ENCODE data around the gene CD180.

CD180 gene

DNA sequence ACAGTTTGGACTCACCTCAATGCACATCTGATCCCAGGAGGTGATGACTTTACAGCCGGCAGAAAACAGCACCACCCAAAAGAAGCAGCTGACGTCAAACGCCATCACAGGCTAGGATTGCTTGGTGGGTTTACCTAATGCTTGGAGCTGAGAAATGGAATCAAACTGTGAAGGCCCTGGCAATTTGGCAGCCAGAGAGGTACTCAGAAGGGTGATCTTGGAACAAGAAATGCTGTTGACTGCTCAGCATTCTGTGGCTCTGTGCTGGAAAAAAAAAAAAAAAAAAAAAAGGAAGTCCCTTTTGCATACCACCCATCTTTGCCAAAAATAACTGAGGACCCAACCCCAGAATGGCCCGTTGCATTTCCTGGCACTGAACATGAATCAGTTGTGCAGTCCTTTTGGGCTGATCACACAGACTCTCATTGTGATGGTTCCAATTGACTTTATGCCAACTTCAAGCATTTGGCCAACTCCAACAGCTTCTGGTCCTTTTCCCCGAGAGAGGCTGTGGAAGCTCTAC, at the start of gene CD180:
TSS of gene CD180 (minus strand) at position 263 of the 523 bp plus-strand sequence. CDS start at position 105, 158 bp downstream.
- Histone ChIP-seq H3K27ac (ENCODE audit: low read length) (no peak within 1 kb of the TSS), H3K4me1 (ENCODE audit: insufficient read depth, low read length) (no peaks in the 10 kb centered on the region), H3K36me3 (ENCODE audit: insufficient read depth, low read depth, low read length) (no peaks in the 10 kb centered on the region), H3K4me3 (ENCODE audit: low read length) (no peak within 1 kb of the TSS), H3K9me3 (ENCODE audit: insufficient read depth, low read depth, low read length) (no peaks in the 10 kb centered on the region; the same call in 1 of the 2 replicates), H3K27me3 (ENCODE audit: insufficient read depth, low read length) (no peaks in the 10 kb centered on the region), H3K9ac (ENCODE audit: low read depth, low read length) (no peak within 1 kb of the TSS)

DNA sequence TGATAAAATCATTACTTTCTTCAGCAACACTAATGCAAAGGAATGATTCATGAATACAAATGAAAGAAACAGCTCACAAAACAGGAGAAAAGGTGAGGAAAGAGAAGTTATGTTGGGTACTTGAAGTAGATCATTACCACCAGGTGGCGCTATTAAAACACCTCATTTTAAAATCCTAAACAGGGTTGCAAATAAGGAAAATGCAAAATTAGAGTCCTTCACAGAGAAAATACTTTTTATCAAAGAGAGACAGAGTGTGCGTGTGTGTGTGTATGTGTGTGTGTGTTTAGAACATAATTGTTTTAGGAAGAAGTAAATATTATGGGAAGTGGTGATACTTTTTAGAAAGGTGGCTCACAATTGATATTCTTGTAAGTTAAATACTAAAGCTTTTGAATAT, 49.5 kb upstream of the CD180 start:
- Histone ChIP-seq H3K9ac (ENCODE audit: low read depth, low read length) (no peak overlapping the region), H3K27ac (ENCODE audit: low read length) (no peak overlapping the region)

DNA sequence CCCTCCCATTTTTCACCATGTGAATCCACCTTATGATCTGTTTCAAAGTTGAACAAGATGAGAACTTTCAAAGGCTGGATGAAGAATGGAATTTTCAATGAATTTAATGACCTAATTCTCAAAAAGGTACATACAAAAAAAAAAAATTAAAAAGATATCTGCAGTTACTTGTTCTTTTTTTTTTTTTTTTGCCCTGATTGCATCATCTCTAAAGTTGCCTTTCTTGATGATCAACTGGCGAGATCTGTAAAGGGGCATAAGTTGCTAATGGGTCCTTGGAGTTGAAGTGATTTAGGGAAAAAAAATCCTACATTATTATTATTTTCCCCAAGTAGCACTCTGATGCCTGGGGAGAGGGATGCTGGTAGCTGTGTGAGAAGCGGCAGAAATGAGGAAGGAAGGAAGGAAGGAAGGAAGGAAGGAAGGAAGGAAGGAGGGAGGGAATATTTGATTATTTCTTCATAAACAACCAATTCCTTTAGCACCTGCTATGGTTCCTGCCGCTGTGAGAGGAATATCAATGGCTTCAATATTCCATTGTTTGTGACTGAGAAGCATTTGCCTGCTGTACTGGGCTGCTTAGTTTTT, 48.8 kb upstream of the CD180 start:
- Histone ChIP-seq H3K36me3 (ENCODE audit: insufficient read depth, low read depth, low read length) (no peaks in the 10 kb centered on the region), H3K4me1 (ENCODE audit: insufficient read depth, low read length) (no peaks in the 10 kb centered on the region; the same call in none of the 2 replicates), H3K27me3 (ENCODE audit: insufficient read depth, low read length) (no peaks in the 10 kb centered on the region), H3K9ac (ENCODE audit: low read depth, low read length) (no peak overlapping the region), H3K9me3 (ENCODE audit: insufficient read depth, low read depth, low read length) (no peaks in the 10 kb centered on the region), H3K27ac (ENCODE audit: low read length) (no peak overlapping the region), H3K4me3 (ENCODE audit: low read length) (no peak overlapping the region)

More for the DNA sequence above, 49.5 kb upstream of the CD180 start:
- Histone ChIP-seq H3K36me3 (ENCODE audit: insufficient read depth, low read depth, low read length) (no peaks in the 10 kb centered on the region), H3K27me3 (ENCODE audit: insufficient read depth, low read length) (no peaks in the 10 kb centered on the region), H3K4me3 (ENCODE audit: low read length) (no peak overlapping the region), H3K4me1 (ENCODE audit: insufficient read depth, low read length) (no peaks in the 10 kb centered on the region; the same call in none of the 2 replicates), H3K9me3 (ENCODE audit: insufficient read depth, low read depth, low read length) (no peaks in the 10 kb centered on the region)

DNA sequence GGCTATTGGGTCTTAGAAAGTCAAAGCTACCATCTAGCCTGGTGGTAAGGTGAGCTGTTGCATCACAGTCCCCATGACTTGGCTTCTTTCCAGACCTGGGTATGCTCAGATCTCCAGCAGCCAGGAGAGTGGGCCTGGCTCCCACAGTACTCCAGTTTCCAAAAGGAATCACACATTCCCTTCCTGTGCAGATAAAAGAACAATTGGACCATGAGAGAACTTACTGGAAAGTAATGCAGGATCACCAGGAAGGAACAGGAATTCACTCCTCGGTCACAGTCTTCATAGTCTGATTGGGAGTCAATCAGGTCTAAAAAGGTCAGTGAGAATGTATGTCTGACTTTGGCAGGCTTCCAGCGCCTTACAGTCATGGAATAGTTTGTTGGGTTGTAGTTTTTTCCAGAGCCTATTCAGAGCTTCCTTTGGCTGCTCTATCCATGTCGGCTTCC, 47.8 kb upstream of the CD180 start:
- no peaks in the 10 kb centered on the region for H3K9me3 ChIP-seq (ENCODE audit: insufficient read depth, low read depth, low read length)
- no peak overlapping the region for H3K9ac ChIP-seq (ENCODE audit: low read depth, low read length)
- H3K4me1 ChIP-seq (ENCODE audit: insufficient read depth, low read length): no peaks in the 10 kb centered on the region; the same call in none of the 2 replicates
- H3K4me3 ChIP-seq (ENCODE audit: low read length): no peak overlapping the region
- no peak overlapping the region for H3K27ac ChIP-seq (ENCODE audit: low read length)
- H3K36me3 ChIP-seq (ENCODE audit: insufficient read depth, low read depth, low read length): no peaks in the 10 kb centered on the region
- no peaks in the 10 kb centered on the region for H3K27me3 ChIP-seq (ENCODE audit: insufficient read depth, low read length)

DNA sequence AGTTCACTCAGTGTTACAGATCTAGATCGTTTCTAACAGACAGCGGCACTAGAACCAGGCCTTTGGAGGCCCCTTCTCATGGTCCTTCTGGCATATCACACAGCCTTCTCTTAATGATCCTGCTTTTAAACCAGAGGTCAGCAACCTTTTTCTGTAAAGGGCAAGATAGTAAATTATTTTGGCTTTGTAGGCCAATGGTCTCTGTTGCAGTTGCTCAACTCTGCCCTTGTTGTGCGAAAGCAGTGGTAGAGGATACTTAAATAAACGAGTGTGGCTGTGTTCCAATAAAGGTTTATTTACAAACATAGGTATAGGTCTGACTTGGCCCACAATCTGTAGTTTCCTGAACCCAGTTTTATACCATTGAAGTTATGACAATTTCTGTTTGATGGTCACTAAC, 47.3 kb upstream of the CD180 start:
- Histone ChIP-seq H3K27ac (ENCODE audit: low read length) (no peak overlapping the region), H3K36me3 (ENCODE audit: insufficient read depth, low read depth, low read length) (no peaks in the 10 kb centered on the region), H3K27me3 (ENCODE audit: insufficient read depth, low read length) (no peaks in the 10 kb centered on the region), H3K9me3 (ENCODE audit: insufficient read depth, low read depth, low read length) (no peaks in the 10 kb centered on the region), H3K4me1 (ENCODE audit: insufficient read depth, low read length) (no peaks in the 10 kb centered on the region; the same call in none of the 2 replicates), H3K4me3 (ENCODE audit: low read length) (no peak overlapping the region), H3K9ac (ENCODE audit: low read depth, low read length) (no peak overlapping the region)

DNA sequence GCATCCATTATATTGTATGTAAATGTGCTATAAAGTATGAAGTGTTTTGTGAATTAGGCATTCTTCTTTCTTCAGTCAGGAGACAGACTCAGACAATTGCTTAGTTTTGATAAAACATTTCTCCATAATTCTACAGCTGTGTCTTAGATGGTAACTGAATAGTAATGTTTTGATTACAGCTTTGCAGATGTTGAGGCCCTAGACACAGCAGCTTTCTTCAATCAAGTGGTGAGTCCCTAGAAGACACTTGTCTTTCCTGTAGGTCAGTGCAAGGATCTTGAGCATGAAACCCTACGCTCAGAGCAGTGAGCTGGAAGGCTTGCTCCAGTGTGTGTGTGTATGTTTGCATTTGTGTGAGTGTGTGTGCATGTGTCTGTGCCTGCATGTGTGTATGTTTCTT, 46.8 kb upstream of the CD180 start:
- no peak overlapping the region for H3K9ac ChIP-seq (ENCODE audit: low read depth, low read length)
- no peak overlapping the region for H3K27ac ChIP-seq (ENCODE audit: low read length)
- H3K36me3 ChIP-seq (ENCODE audit: insufficient read depth, low read depth, low read length): no peaks in the 10 kb centered on the region
- no peaks in the 10 kb centered on the region; the same call in none of the 2 replicates for H3K4me1 ChIP-seq (ENCODE audit: insufficient read depth, low read length)
- H3K4me3 ChIP-seq (ENCODE audit: low read length): no peak overlapping the region
- H3K9me3 ChIP-seq (ENCODE audit: insufficient read depth, low read depth, low read length): no peaks in the 10 kb centered on the region
- H3K27me3 ChIP-seq (ENCODE audit: insufficient read depth, low read length): no peaks in the 10 kb centered on the region

DNA sequence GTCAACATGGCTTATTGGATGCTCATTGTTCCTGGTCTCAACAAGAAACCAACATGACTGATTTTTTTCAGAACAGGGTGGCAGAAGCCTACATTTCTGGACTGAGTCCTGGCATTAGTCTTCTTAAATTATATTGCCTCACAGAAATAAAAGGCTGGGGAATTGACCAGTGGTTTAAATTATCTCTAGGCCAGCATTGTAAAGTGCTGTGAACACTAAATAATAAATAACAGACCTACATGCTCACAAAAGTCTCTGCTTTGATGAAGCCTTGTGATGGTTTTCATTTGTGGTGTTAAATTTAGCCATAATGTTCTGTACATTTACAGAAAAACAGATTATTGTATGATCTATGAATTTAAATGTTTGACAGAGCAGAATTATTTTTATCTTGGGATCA, 44.7 kb upstream of the CD180 start:
- Histone ChIP-seq H3K27ac (ENCODE audit: low read length) (no peak overlapping the region), H3K4me1 (ENCODE audit: insufficient read depth, low read length) (no peaks in the 10 kb centered on the region; the same call in none of the 2 replicates), H3K9me3 (ENCODE audit: insufficient read depth, low read depth, low read length) (no peaks in the 10 kb centered on the region), H3K36me3 (ENCODE audit: insufficient read depth, low read depth, low read length) (no peaks in the 10 kb centered on the region), H3K9ac (ENCODE audit: low read depth, low read length) (no peak overlapping the region), H3K27me3 (ENCODE audit: insufficient read depth, low read length) (no peaks in the 10 kb centered on the region), H3K4me3 (ENCODE audit: low read length) (no peak overlapping the region)

DNA sequence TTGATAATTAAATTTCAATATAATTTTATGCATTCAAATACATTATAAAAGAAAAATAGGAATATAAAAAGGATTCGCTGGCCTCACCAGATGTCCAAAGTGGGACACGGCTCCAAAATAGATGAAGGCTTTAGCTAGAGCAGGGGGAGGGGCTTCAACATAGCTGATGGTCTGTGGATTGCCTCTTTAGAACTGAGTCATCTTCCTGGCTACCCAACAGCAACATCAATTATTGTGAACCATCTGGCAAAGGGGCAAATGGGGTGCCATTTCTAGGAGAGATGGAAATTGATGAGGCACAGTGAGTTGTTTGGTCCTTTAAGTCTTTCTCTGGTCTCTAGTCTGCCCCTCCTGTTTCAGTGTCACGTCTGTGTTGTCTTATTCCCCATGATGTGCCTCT, 44.2 kb upstream of the CD180 start:
- H3K27ac ChIP-seq (ENCODE audit: low read length): no peak overlapping the region
- H3K4me3 ChIP-seq (ENCODE audit: low read length): no peak overlapping the region
- no peaks in the 10 kb centered on the region; the same call in none of the 2 replicates for H3K4me1 ChIP-seq (ENCODE audit: insufficient read depth, low read length)
- H3K9ac ChIP-seq (ENCODE audit: low read depth, low read length): no peak overlapping the region
- H3K36me3 ChIP-seq (ENCODE audit: insufficient read depth, low read depth, low read length): no peaks in the 10 kb centered on the region
- H3K9me3 ChIP-seq (ENCODE audit: insufficient read depth, low read depth, low read length): no peaks in the 10 kb centered on the region
- no peaks in the 10 kb centered on the region for H3K27me3 ChIP-seq (ENCODE audit: insufficient read depth, low read length)

DNA sequence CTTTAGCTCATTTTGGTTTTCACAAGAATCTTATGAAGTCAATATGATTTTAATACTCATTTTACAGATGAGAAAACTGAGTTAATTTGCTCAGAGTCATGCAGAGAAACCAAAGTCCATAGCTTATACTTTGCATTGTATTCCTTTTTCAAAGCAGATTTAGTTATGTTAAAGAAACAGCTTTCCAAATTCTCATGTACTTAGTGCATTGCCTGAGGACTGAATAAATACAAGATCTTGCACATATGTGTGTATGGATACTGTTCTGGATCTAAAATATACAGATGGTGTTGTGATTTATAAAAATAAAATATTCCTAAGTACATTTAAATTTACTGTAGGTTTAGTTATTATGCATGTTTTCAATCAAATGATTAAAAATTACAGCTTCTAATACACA, 43.5 kb upstream of the CD180 start:
- Histone ChIP-seq H3K4me1 (ENCODE audit: insufficient read depth, low read length) (no peaks in the 10 kb centered on the region), H3K27me3 (ENCODE audit: insufficient read depth, low read length) (no peaks in the 10 kb centered on the region), H3K9ac (ENCODE audit: low read depth, low read length) (no peak overlapping the region), H3K9me3 (ENCODE audit: insufficient read depth, low read depth, low read length) (no peaks in the 10 kb centered on the region), H3K36me3 (ENCODE audit: insufficient read depth, low read depth, low read length) (no peaks in the 10 kb centered on the region), H3K27ac (ENCODE audit: low read length) (no peak overlapping the region), H3K4me3 (ENCODE audit: low read length) (no peak overlapping the region)

DNA sequence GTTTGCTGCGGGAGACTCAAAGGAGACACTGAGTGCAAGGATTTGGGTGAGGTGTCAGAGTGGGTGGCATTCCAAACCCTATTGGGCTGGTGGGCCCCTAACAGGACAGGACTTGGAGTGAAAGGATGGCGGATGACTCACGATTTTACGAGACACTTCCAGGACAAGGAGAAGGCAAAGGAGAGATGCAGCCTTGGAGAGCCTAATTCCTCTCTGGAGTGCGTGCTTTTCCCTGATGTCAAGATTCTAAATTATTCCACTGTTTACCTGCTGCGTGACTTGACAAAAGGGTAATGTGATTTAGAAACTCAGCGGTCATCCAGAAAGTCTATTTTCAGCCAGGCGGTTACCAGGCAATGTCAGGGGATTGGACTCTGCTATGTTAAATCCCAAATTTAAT, 41.6 kb upstream of the CD180 start:
- no peak overlapping the region for H3K4me3 ChIP-seq (ENCODE audit: low read length)
- H3K36me3 ChIP-seq (ENCODE audit: insufficient read depth, low read depth, low read length): no peaks in the 10 kb centered on the region
- peaks cover 12% of the 10 kb centered on the region; the same call in 1 of the 2 replicates for H3K27me3 ChIP-seq (ENCODE audit: insufficient read depth, low read length)
- peaks cover 6% of the 10 kb centered on the region; the same call in 1 of the 2 replicates for H3K4me1 ChIP-seq (ENCODE audit: insufficient read depth, low read length)
- no peaks in the 10 kb centered on the region for H3K9me3 ChIP-seq (ENCODE audit: insufficient read depth, low read depth, low read length)
- no peak overlapping the region for H3K27ac ChIP-seq (ENCODE audit: low read length)
- H3K9ac ChIP-seq (ENCODE audit: low read depth, low read length): no peak overlapping the region

DNA sequence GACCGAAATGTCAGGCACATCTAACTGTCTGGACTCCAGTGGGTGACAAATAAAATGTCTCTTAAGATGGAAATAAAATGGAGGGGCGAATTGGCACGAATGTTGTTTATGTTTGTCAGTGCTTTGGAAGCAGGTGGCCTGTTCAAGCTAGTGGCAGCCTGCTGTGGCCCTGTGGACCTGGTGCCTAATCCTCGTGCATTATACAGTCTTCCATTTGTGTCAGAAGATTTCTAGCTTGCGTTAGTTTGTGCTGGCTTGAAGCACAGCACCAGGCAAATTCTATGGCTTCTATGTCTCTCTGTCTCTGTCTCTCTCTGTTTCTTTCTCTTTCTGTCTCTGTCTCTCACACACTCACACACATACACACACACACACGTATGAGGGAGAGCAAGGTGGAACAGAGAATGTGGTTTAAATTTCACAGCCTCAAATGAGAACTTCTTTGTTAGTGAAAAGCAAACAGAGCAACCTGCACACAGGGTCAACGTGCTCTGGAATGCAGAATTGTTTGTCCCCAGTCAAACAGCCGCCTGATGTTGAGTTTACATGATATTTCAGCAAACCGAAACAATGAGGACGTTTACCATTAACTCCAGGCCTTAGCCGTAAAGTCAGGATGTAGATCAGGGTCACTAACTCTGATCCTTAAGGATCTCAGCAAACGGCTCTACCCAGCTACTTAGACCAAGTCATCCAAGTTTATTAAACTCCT, 39.0 kb upstream of the CD180 start:
- Histone ChIP-seq H3K9ac (ENCODE audit: low read depth, low read length) (no peak overlapping the region), H3K27ac (ENCODE audit: low read length) (no peak overlapping the region), H3K27me3 (ENCODE audit: insufficient read depth, low read length) (peaks cover 12% of the 10 kb centered on the region; the same call in 1 of the 2 replicates), H3K4me3 (ENCODE audit: low read length) (no peak overlapping the region), H3K9me3 (ENCODE audit: insufficient read depth, low read depth, low read length) (peaks cover 1% of the 10 kb centered on the region; the same call in 1 of the 2 replicates), H3K4me1 (ENCODE audit: insufficient read depth, low read length) (peaks cover 9% of the 10 kb centered on the region; the same call in 1 of the 2 replicates), H3K36me3 (ENCODE audit: insufficient read depth, low read depth, low read length) (no peaks in the 10 kb centered on the region)

Data from iPS-20b (cell line).